ENCODE data around the gene NPPA. TPM values are rescaled to one million over a fixed set of nuclear protein-coding genes. Genes with fewer than 3 reads are reported as not detected.

NPPA gene
- total and polyA plus RNA-seq, 9 of the 15 experiments (the other 6 are each of a cell fraction or from before 2014, with no cell fraction given), result not detected

DNA sequence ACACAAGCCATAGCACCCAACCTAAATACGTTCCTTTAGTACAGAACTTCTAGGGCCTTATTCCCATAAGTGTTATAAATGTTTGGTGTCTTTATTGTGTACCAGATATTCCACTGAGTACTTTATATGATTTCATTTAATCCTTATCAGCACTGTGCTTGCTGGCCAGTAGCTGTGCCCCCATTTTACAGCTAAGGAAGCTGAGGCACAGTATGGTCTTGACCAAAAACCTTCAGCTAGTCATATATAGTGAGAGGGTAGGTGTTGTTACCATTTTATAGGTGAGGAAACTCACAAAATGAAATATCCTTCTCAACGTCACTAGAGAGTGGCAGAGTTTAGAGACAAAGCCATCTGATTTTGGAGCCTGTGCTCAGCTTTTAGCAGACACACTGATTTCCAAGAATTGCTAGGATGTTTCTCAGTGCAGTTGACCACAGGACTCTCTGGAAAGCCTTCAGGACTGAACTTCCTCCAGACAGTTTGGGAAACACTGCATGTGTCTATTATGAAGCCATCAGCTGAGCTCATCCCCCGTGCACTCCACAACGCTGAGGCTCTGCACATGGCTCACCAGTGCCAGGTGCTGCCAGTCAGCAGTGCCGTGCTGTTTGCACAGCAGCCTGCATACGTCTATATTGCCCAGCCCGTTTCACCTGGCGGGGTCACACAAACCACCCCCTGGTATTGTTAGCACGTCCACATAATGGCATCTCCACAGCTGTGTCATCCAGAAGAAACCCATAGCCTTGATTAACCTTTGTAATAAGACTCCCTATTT is 15.4 kb downstream of the NPPA start:
- no peaks in the 10 kb centered on the region for H3K9me1 ChIP-seq (ENCODE audit: control insufficient read depth, insufficient read depth, low read length)
- BruUV-seq (replicated peaks), result TSS peak; percentile 5
- no peak overlapping the region for H2AFZ ChIP-seq (ENCODE audit: low read depth, low read length)
- H3K9ac ChIP-seq (ENCODE audit: insufficient read depth in 1 of 2, low read depth in 2 of 2, low read length in 2 of 2), result peak overlapping the region in 1 of 2 experiments; percentile 58; a peak in 1 of 4 replicates
- no peak overlapping the region for H3K4me3 ChIP-seq
- WGBS (ENCODE audit: insufficient coverage, low coverage, missing lambda C conversion rate), result 64% methylated on average over 9 of the region's 9 CpGs
- no peak overlapping the region for H3K4me2 ChIP-seq (ENCODE audit: insufficient read depth, low read length)
- DNase-seq (ENCODE audit: extremely low read depth in 1 of 4, low spot score in 3 of 4), result peak in 1 of 4 experiments; percentile 23
- FAIRE-seq, result peak; percentile 73
- no peaks in the 10 kb centered on the region for H3K9me3 ChIP-seq (replicated peaks; ENCODE audit: control insufficient read depth, insufficient read depth, low read depth, low read length)
- no peak overlapping the region for H3K27ac ChIP-seq (ENCODE audit: extremely low read depth, low read depth, low read length)
- in situ Hi-C loops (cut with MboI), result no loop called here
- intact Hi-C loops (cut with micrococcal nuclease), result no loop called here
- no peaks in the 10 kb centered on the region for H4K20me1 ChIP-seq (replicated peaks; ENCODE audit: control insufficient read depth, insufficient read depth, low read length)
- no peaks in the 10 kb centered on the region for H3K27me3 ChIP-seq (ENCODE audit: control insufficient read depth in 2 of 2, insufficient read depth in 2 of 2, low read length in 2 of 2)
- peaks cover 95% of the 10 kb centered on the region for H3K36me3 ChIP-seq (ENCODE audit: control insufficient read depth, insufficient read depth, low read length)
- no peaks in the 10 kb centered on the region for H3K79me2 ChIP-seq (ENCODE audit: control insufficient read depth, insufficient read depth, low read length)
- ChIA-PET CTCF (ENCODE audit: low intra/inter-chr PET ratio) (interaction anchor here (0.6 kb wide), 1 partner anchor 364 kb away, joined by 3 read pairs; no protein-coding TSS in a partner anchor), POLR2A (interaction anchor here (0.7 to 5.0 kb wide), 8 partner anchors 8 to 77 kb away, joined by 3 to 72 read pairs (median 4); partner anchors contain the start of genes CLCN6 and MTHFR)
- peaks cover 3 to 7% of the 10 kb centered on the region in 2 experiments; a peak in 1 of 5 replicates for H3K4me1 ChIP-seq (replicated peaks in 1 of 2; ENCODE audit: control insufficient read depth in 2 of 2, insufficient read depth in 2 of 2, low read length in 2 of 2)
- ATAC-seq, result peak; percentile 37
- no peak for TF ChIP-seq SREBF2 (CRISPR knock-in tag; IDR thresholded peaks at IDR 0.05)
- peak; percentile 70; the same call in 1 of the 2 replicates for TF ChIP-seq HDAC2 (IDR thresholded peaks at IDR 0.05)
- TF ChIP-seq POLR2G (IDR thresholded peaks at IDR 0.05; ENCODE audit: low read depth, low read length), result 0 out of 2 replicates have a peak, but pooled peaks have one; percentile 31
- TF ChIP-seq SMC3 (conservative IDR thresholded peaks at IDR 0.05; ENCODE audit: insufficient read depth, low read depth, low read length), result no peak
- TF ChIP-seq BCOR (IDR thresholded peaks at IDR 0.05), result peak; percentile 89; the same call in 1 of the 2 replicates
- TF ChIP-seq SMARCA5 (IDR thresholded peaks at IDR 0.05), result peak; percentile 59; the same call in 1 of the 2 replicates
- TF ChIP-seq, protein P1, sequence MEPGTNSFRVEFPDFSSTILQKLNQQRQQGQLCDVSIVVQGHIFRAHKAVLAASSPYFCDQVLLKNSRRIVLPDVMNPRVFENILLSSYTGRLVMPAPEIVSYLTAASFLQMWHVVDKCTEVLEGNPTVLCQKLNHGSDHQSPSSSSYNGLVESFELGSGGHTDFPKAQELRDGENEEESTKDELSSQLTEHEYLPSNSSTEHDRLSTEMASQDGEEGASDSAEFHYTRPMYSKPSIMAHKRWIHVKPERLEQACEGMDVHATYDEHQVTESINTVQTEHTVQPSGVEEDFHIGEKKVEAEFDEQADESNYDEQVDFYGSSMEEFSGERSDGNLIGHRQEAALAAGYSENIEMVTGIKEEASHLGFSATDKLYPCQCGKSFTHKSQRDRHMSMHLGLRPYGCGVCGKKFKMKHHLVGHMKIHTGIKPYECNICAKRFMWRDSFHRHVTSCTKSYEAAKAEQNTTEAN (CRISPR knock-in tag; IDR thresholded peaks at IDR 0.05), result no peak
- 0 out of 2 replicates have a peak, but pooled peaks have one; percentile 18 for TF ChIP-seq CTBP1 (IDR thresholded peaks at IDR 0.05; ENCODE audit: borderline replicate concordance)
- TF ChIP-seq KDM1A (IDR thresholded peaks at IDR 0.05), result peak in 1 of 2 experiments; percentile 65; a peak in 1 of 4 replicates
- TF ChIP-seq KAT7 (CRISPR knock-in tag; IDR thresholded peaks at IDR 0.05; ENCODE audit: borderline replicate concordance), result no peak
- TF ChIP-seq RFX7 (CRISPR knock-in tag; IDR thresholded peaks at IDR 0.05), result no peak
- peak; percentile 64 for TF ChIP-seq SMAD4 (CRISPR knock-in tag; conservative IDR thresholded peaks at IDR 0.05)
- 0 out of 4 replicates have a peak, but pooled peaks of 1 of the 2 experiments have one; percentile 10 for TF ChIP-seq HDAC1 (IDR thresholded peaks at IDR 0.05)
- TF ChIP-seq ESRRA (IDR thresholded peaks at IDR 0.05; ENCODE audit: borderline replicate concordance, low read depth), result 0 out of 2 replicates have a peak, but pooled peaks have one; percentile 39
- TF ChIP-seq EP300 (IDR thresholded peaks at IDR 0.05; ENCODE audit: low read length), result no peak

All from K562 (cell line).